HepG2 (cell line): Measurements from ENCODE around the gene PTPN14. TPM values are rescaled to one million over a fixed set of nuclear protein-coding genes. Genes with fewer than 3 reads are reported as not detected.
A peak's percentile ranks its signal among the peaks of the same experiment; 100 is the strongest.

Source experiments
- ADNP ChIP-seq: sonication (generic); formaldehyde crosslinking; IDR thresholded peaks from 2 replicates; pipeline ENCODE4 v1.4.0; 2020; ENCODE audit warnings: missing genetic modification reagents
- ATM ChIP-seq: fragments of 450-650 bp; IDR thresholded peaks from 2 replicates; pipeline ENCODE4 v1.7.1; 2017; ENCODE audit warnings: mild to moderate bottlenecking, borderline replicate concordance
- CBX1 ChIP-seq: IDR thresholded peaks from one replicate; pipeline ENCODE4 v1.6.1; 2016; ENCODE audit warnings: antibody characterized with exemption, low read depth
- DMAP1 ChIP-seq: IDR thresholded peaks from 2 replicates; pipeline ENCODE4 v1.6.1; 2016
- FLYWCH1 ChIP-seq: sonication (generic); formaldehyde crosslinking; IDR thresholded peaks from 2 replicates; pipeline ENCODE4 v1.8.1; 2023; ENCODE audit warnings: mild to moderate bottlenecking, missing genetic modification reagents
- FOSL1 ChIP-seq: sonication (generic); formaldehyde crosslinking; IDR thresholded peaks from 2 replicates; pipeline ENCODE4 v1.9.0; 2021; ENCODE audit warnings: missing genetic modification reagents, borderline replicate concordance
- HDAC6 ChIP-seq: fragments of 200-600 bp; sonication (generic); IDR thresholded peaks from 2 replicates; pipeline ENCODE4 v1.7.0; 2017; ENCODE audit warnings: mild to moderate bottlenecking, antibody characterized with exemption, low read length, low read depth
- HOXD1 ChIP-seq: sonication (generic); formaldehyde crosslinking; IDR thresholded peaks from 2 replicates; pipeline ENCODE4 v1.5.0; 2020; ENCODE audit warnings: missing genetic modification reagents
- JARID2 ChIP-seq: sonication (generic); formaldehyde crosslinking; IDR thresholded peaks from 2 replicates; pipeline ENCODE4 v1.8.1; 2023; ENCODE audit warnings: missing genetic modification reagents, inconsistent platforms; ENCODE audit not compliant: insufficient replicate concordance
- KAT7 ChIP-seq: IDR thresholded peaks from 2 replicates; pipeline ENCODE4 v1.6.1; 2018; ENCODE audit warnings: borderline replicate concordance, missing compliant biosample characterization
- KLF13 ChIP-seq: sonication (generic); formaldehyde crosslinking; IDR thresholded peaks from 2 replicates; pipeline ENCODE4 v1.4.0; 2020; ENCODE audit warnings: mild to moderate bottlenecking, missing genetic modification reagents
- NFYB ChIP-seq: sonication (generic); formaldehyde crosslinking; IDR thresholded peaks from 2 replicates; pipeline ENCODE4 v1.4.0; 2020; ENCODE audit warnings: missing genetic modification reagents
- NR2C2 ChIP-seq: sonication (generic); formaldehyde crosslinking; IDR thresholded peaks from 2 replicates; pipeline ENCODE4 v1.4.0; 2020; ENCODE audit warnings: missing genetic modification reagents, mild to moderate bottlenecking, moderate library complexity, borderline replicate concordance
- PHF20 ChIP-seq: sonication (generic); formaldehyde crosslinking; IDR thresholded peaks from 2 replicates; pipeline ENCODE4 v1.5.0; 2020; ENCODE audit warnings: mild to moderate bottlenecking, missing genetic modification reagents
- RXRB ChIP-seq: IDR thresholded peaks from 2 replicates; pipeline ENCODE4 v1.6.1; 2016; ENCODE audit warnings: borderline replicate concordance, missing genetic modification reagents, missing compliant biosample characterization
- SNAI1 ChIP-seq: sonication (generic); formaldehyde crosslinking; IDR thresholded peaks from 2 replicates; pipeline ENCODE4 v1.5.0; 2020; ENCODE audit warnings: mild to moderate bottlenecking, missing genetic modification reagents, borderline replicate concordance
- THYN1 ChIP-seq: sonication (generic); formaldehyde crosslinking; IDR thresholded peaks from 2 replicates; pipeline ENCODE4 v1.8.1; 2023; ENCODE audit warnings: low read depth, mild to moderate bottlenecking, moderate library complexity, missing genetic modification reagents, borderline replicate concordance
- ZFYVE20 ChIP-seq: sonication (generic); formaldehyde crosslinking; IDR thresholded peaks from 2 replicates; pipeline ENCODE4 v1.8.0; 2023; ENCODE audit warnings: low read depth, mild to moderate bottlenecking, moderate library complexity, missing genetic modification reagents, borderline replicate concordance
- ZMYM2 ChIP-seq: sonication (generic); formaldehyde crosslinking; IDR thresholded peaks from 2 replicates; pipeline ENCODE4 v1.8.0; 2022; ENCODE audit warnings: mild to moderate bottlenecking, missing genetic modification reagents
- ZMYM3 ChIP-seq: sonication (generic); formaldehyde crosslinking; IDR thresholded peaks from 2 replicates; pipeline ENCODE4 v1.5.1; 2020; ENCODE audit warnings: mild to moderate bottlenecking, missing genetic modification reagents
- ZNF235 ChIP-seq: sonication (generic); formaldehyde crosslinking; IDR thresholded peaks from 2 replicates; pipeline ENCODE4 v1.8.1; 2023; ENCODE audit warnings: mild to moderate bottlenecking, missing genetic modification reagents, borderline replicate concordance
- ZNF296 ChIP-seq: sonication (generic); formaldehyde crosslinking; conservative IDR thresholded peaks from 2 replicates; pipeline ENCODE4 v1.5.0; 2020; ENCODE audit warnings: mild to moderate bottlenecking, missing genetic modification reagents
- ZNF329 ChIP-seq: sonication (generic); formaldehyde crosslinking; IDR thresholded peaks from 2 replicates; pipeline ENCODE4 v1.9.0; 2021; ENCODE audit warnings: low read depth, mild to moderate bottlenecking, missing genetic modification reagents
- ZNF337 ChIP-seq: sonication (generic); formaldehyde crosslinking; IDR thresholded peaks from 2 replicates; pipeline ENCODE4 v1.5.1; 2020; ENCODE audit warnings: missing genetic modification reagents, low read depth, mild to moderate bottlenecking, borderline replicate concordance
- ZNF501 ChIP-seq: sonication (generic); formaldehyde crosslinking; IDR thresholded peaks from 2 replicates; pipeline ENCODE4 v1.5.1; 2020; ENCODE audit warnings: mild to moderate bottlenecking, moderate library complexity, missing genetic modification reagents
- ZNF761 ChIP-seq: sonication (generic); formaldehyde crosslinking; conservative IDR thresholded peaks from 2 replicates; pipeline ENCODE4 v1.4.0; 2020; ENCODE audit warnings: mild to moderate bottlenecking, missing genetic modification reagents
- ZNF766 ChIP-seq: sonication (generic); formaldehyde crosslinking; IDR thresholded peaks from 2 replicates; pipeline ENCODE4 v1.5.0; 2020; ENCODE audit warnings: missing genetic modification reagents, borderline replicate concordance
- polyA plus RNA-seq, 8 experiments: library from polyadenylated mRNA; depleted of rRNA in 3 of 8; stranded (reverse) in 7 of 8; unstranded in 1 of 8; fragments of >200 nt; fragmentation: Illumina TruSeq in 4 of 8; extraction: Trizol in 4 of 8; gene quantifications; 2 replicates each; pipeline versions ENCODE4 v1.2.1 to v1.2.3, GENCODE V29; 2011 to 2016; ENCODE audit warnings: low read depth in 4 of 8, missing spikeins in 1 of 8, mixed read lengths in 1 of 8; ENCODE audit not compliant: insufficient read depth in 1 of 8
- total RNA-seq, 5 experiments: library from RNA; depleted of rRNA; stranded (reverse); fragments of >200 nt; fragmentation: Illumina TruSeq; extraction: Trizol; gene quantifications; 2 replicates each; pipeline ENCODE4 v1.2.3, GENCODE V29; 2016; ENCODE audit warnings: low read depth in 1 of 5
- TF ChIP-seq, protein P1 (sequence below): sonication (generic); formaldehyde crosslinking; IDR thresholded peaks from 2 replicates; pipeline ENCODE4 v1.4.0; 2020; ENCODE audit warnings: missing genetic modification reagents
- TF ChIP-seq, protein P2 (sequence below): sonication (generic); formaldehyde crosslinking; IDR thresholded peaks from 2 replicates; pipeline ENCODE4 v1.4.0; 2020; ENCODE audit warnings: mild to moderate bottlenecking, missing genetic modification reagents
- TF ChIP-seq, protein P3 (sequence below): sonication (generic); formaldehyde crosslinking; conservative IDR thresholded peaks from 2 replicates; pipeline ENCODE4 v1.4.0; 2020; ENCODE audit warnings: missing genetic modification reagents

The PTPN14 gene
- total and polyA plus RNA-seq, 2 of the 13 experiments (the other 11 are each of a cell fraction or from before 2014, with no cell fraction given) = 3.9 to 4.7 TPM

DNA sequence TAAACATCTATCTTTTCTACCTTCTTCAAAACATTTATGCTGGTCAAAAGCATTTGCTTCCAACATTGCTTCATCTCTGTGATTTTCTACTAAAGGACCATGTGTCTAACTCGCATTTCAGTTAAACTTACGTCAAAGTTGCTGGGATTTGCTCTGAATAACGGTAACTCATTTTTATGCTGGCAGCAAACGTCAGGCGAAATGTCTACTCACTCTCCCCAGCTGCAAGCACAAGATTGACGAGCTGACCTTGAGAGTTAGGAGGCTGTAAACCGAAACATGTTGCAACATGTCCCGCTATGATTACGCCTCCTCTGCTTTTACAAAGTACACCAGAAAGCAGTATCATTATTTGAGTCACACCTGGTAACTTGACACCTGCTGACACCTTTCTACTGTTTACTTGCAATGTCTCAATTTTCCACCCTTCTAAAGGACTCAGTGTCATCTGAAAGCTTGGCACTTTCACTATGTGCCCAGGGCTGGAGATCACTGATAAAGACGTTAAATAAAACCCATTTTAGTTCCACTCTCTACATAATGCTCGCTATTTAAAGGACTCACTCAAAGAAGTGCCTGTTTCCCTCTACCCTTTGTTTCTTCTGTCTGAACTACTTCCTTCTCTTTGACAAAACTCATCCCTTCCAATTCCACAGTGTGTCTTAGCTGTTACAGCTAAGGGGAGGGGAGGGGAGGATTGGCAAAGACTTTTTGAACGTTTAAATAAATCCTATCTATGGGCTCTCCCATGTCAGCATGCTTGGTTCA, 111.9 kb downstream of the PTPN14 start (continued):
- TF ChIP-seq ZMYM2 (CRISPR knock-in tag) (no peak), ZNF329 (no peak), KLF13 (CRISPR knock-in tag) (no peak), FOSL1 (CRISPR knock-in tag) (no peak), ZMYM3 (peak; percentile 50; the same call in 1 of the 2 replicates), RXRB (peak; percentile 61; the same call in 1 of the 2 replicates), SNAI1 (CRISPR knock-in tag) (no peak), FLYWCH1 (no peak), ZNF766 (CRISPR knock-in tag) (no peak), HDAC6 (no peak), THYN1 (CRISPR knock-in tag) (no peak), ZNF337 (CRISPR knock-in tag) (no peak), HOXD1 (CRISPR knock-in tag) (peak; percentile 61; the same call in 1 of the 2 replicates), ZNF761 (CRISPR knock-in tag) (no peak), CBX1 (no peak), NFYB (CRISPR knock-in tag) (no peak), ADNP (CRISPR knock-in tag) (no peak), ZFYVE20 (CRISPR knock-in tag) (no peak), ZNF235 (CRISPR knock-in tag) (no peak), ZNF501 (CRISPR knock-in tag) (no peak), DMAP1 (peak; percentile 64; the same call in 1 of the 2 replicates), JARID2 (no peak), NR2C2 (CRISPR knock-in tag) (no peak), PHF20 (no peak), ATM (no peak), ZNF296 (CRISPR knock-in tag) (no peak), KAT7 (CRISPR knock-in tag) (no peak)
- TF ChIP-seq, protein P1, sequence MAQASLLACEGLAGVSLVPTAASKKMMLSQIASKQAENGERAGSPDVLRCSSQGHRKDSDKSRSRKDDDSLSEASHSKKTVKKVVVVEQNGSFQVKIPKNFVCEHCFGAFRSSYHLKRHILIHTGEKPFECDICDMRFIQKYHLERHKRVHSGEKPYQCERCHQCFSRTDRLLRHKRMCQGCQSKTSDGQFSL (CRISPR knock-in tag) = no peak
- TF ChIP-seq, protein P2, sequence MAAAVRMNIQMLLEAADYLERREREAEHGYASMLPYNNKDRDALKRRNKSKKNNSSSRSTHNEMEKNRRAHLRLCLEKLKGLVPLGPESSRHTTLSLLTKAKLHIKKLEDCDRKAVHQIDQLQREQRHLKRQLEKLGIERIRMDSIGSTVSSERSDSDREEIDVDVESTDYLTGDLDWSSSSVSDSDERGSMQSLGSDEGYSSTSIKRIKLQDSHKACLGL (CRISPR knock-in tag) = no peak
- TF ChIP-seq, protein P3, sequence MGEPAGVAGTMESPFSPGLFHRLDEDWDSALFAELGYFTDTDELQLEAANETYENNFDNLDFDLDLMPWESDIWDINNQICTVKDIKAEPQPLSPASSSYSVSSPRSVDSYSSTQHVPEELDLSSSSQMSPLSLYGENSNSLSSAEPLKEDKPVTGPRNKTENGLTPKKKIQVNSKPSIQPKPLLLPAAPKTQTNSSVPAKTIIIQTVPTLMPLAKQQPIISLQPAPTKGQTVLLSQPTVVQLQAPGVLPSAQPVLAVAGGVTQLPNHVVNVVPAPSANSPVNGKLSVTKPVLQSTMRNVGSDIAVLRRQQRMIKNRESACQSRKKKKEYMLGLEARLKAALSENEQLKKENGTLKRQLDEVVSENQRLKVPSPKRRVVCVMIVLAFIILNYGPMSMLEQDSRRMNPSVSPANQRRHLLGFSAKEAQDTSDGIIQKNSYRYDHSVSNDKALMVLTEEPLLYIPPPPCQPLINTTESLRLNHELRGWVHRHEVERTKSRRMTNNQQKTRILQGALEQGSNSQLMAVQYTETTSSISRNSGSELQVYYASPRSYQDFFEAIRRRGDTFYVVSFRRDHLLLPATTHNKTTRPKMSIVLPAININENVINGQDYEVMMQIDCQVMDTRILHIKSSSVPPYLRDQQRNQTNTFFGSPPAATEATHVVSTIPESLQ (CRISPR knock-in tag) = no peak
